ENCODE results near the gene AP3B1. TPM values are rescaled to one million over a fixed set of nuclear protein-coding genes. Genes with fewer than 3 reads are reported as not detected.
A peak's percentile ranks its signal among the peaks of the same experiment; 100 is the strongest.

AP3B1 gene
- total RNA-seq, 1 experiment from 2014 or later, result 39.7 TPM

DNA sequence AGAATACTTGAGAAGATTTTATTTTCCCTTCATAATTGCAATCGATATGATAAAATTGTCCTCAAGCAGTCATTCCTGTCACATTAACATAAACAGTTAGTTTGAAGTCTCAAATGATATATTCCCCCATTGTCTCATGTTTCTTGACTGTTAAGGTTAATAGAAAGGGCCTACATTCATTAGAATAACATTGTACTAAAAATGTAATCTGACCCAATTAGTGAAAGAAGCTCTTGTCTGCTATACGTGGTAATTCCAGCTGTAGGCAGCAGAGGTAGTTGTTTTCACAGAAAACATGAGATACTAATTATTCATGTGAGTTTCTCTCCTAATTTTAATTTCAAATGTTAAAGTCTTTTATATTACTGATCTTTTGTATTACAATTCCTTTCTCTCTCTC is 25.9 kb upstream of the AP3B1 start:
- peak; percentile 46 for DNase-seq (ENCODE audit: unreplicated experiment)
- Mint-ChIP-seq H3K27ac (ENCODE audit: low read depth, unreplicated experiment) (no peak overlapping the region), H3K4me3 (ENCODE audit: unreplicated experiment) (no peak overlapping the region), H3K4me1 (ENCODE audit: insufficient read depth, unreplicated experiment) (peaks cover 6% of the 10 kb centered on the region), H3K27me3 (ENCODE audit: insufficient read depth, unreplicated experiment) (no peaks in the 10 kb centered on the region), H3K9me3 (ENCODE audit: unreplicated experiment) (no peaks in the 10 kb centered on the region), H3K36me3 (ENCODE audit: insufficient read depth, unreplicated experiment) (no peaks in the 10 kb centered on the region)
- CTCF ChIA-PET, result interaction anchor here (0.6 to 2.0 kb wide), 7 partner anchors 13 to 645 kb away, joined by 3 to 16 read pairs (median 5); no protein-coding TSS in a partner anchor
- POLR2A ChIA-PET, result interaction anchor here (0.5 to 2.2 kb wide), 5 partner anchors 24 to 162 kb away, joined by 3 to 12 read pairs (median 4); partner anchors contain the start of genes AP3B1 and SCAMP1
- TF ChIP-seq, protein P1, sequence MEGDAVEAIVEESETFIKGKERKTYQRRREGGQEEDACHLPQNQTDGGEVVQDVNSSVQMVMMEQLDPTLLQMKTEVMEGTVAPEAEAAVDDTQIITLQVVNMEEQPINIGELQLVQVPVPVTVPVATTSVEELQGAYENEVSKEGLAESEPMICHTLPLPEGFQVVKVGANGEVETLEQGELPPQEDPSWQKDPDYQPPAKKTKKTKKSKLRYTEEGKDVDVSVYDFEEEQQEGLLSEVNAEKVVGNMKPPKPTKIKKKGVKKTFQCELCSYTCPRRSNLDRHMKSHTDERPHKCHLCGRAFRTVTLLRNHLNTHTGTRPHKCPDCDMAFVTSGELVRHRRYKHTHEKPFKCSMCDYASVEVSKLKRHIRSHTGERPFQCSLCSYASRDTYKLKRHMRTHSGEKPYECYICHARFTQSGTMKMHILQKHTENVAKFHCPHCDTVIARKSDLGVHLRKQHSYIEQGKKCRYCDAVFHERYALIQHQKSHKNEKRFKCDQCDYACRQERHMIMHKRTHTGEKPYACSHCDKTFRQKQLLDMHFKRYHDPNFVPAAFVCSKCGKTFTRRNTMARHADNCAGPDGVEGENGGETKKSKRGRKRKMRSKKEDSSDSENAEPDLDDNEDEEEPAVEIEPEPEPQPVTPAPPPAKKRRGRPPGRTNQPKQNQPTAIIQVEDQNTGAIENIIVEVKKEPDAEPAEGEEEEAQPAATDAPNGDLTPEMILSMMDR (IDR thresholded peaks at IDR 0.05; ENCODE audit: unreplicated experiment), result peak; percentile 70
- BruUV-seq (replicated peaks), result no TSS peak
- intact Hi-C loops (cut with micrococcal nuclease), result loop anchor here (1.0 to 10.0 kb wide), 4 partner anchors 146 to 645 kb away; no protein-coding TSS in a partner anchor

DNA sequence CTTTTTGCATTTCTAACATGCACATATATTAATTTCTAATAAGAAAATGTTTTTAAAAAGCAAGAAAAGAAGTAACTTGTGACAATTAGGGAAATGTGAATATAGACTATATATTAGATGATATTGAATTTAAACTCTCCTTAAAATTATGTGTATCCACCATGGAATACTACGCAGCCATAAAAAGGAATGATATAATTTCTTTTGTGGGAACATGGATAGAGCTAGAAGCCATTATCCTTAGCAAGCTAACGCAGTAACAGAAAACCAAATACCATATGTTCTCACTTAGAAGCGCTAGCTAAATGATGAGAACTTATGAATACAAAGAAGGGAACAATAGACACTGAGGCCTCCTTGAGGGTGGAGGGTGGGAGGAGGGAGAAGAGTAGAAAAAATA is 23.8 kb upstream of the AP3B1 start:
- CTCF ChIA-PET, result interaction anchor here (0.7 to 1.7 kb wide), 2 partner anchors 149 to 1967 kb away, joined by 3 read pairs; no protein-coding TSS in a partner anchor
- no peak overlapping the region for H3K27ac Mint-ChIP-seq (ENCODE audit: low read depth, unreplicated experiment)
- H3K4me3 Mint-ChIP-seq (ENCODE audit: unreplicated experiment), result no peak overlapping the region
- intact Hi-C loops (cut with micrococcal nuclease), result no loop called here
- POLR2A ChIA-PET, result no interaction called here
- TF ChIP-seq, protein P1 (IDR thresholded peaks at IDR 0.05; ENCODE audit: unreplicated experiment), result no peak
- DNase-seq (ENCODE audit: unreplicated experiment), result no peak
- H3K4me1 Mint-ChIP-seq (ENCODE audit: insufficient read depth, unreplicated experiment), result peaks cover 6% of the 10 kb centered on the region
- peaks cover 10% of the 10 kb centered on the region for H3K27me3 Mint-ChIP-seq (ENCODE audit: insufficient read depth, unreplicated experiment)
- no peaks in the 10 kb centered on the region for H3K36me3 Mint-ChIP-seq (ENCODE audit: insufficient read depth, unreplicated experiment)
- H3K9me3 Mint-ChIP-seq (ENCODE audit: unreplicated experiment), result no peaks in the 10 kb centered on the region
- no TSS peak for BruUV-seq (replicated peaks)

DNA sequence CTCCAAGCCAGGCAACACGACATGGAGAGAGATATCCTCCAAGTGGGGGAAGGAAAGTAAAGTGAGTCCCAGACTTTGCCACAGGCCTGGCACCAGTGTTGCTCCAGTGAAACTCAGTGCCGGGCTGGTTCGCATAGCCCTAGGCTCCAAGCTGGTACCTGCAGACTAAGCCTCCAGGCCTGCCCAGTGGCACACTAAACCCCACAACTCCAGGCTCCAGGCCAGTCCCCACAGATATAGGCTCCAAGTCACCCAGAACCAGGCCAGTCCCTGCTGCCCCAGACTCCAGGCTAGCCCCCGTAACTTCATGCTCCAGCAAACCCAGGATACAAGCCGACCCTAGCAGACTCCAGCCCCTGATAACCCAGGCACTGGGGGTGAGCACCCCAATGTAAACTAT is 23.0 kb upstream of the AP3B1 start:
- Mint-ChIP-seq H3K27me3 (ENCODE audit: insufficient read depth, unreplicated experiment) (peaks cover 15% of the 10 kb centered on the region), H3K27ac (ENCODE audit: low read depth, unreplicated experiment) (no peak overlapping the region), H3K9me3 (ENCODE audit: unreplicated experiment) (no peaks in the 10 kb centered on the region), H3K36me3 (ENCODE audit: insufficient read depth, unreplicated experiment) (no peaks in the 10 kb centered on the region), H3K4me1 (ENCODE audit: insufficient read depth, unreplicated experiment) (peaks cover 6% of the 10 kb centered on the region), H3K4me3 (ENCODE audit: unreplicated experiment) (no peak overlapping the region)
- no TSS peak for BruUV-seq (replicated peaks)
- ChIA-PET CTCF (interaction anchor here (0.8 to 0.9 kb wide), 2 partner anchors 16 to 817 kb away, joined by 3 to 4 read pairs; no protein-coding TSS in a partner anchor), POLR2A (no interaction called here)
- DNase-seq (ENCODE audit: unreplicated experiment), result no peak
- TF ChIP-seq, protein P1 (IDR thresholded peaks at IDR 0.05; ENCODE audit: unreplicated experiment), result no peak
- intact Hi-C loops (cut with micrococcal nuclease), result no loop called here

DNA sequence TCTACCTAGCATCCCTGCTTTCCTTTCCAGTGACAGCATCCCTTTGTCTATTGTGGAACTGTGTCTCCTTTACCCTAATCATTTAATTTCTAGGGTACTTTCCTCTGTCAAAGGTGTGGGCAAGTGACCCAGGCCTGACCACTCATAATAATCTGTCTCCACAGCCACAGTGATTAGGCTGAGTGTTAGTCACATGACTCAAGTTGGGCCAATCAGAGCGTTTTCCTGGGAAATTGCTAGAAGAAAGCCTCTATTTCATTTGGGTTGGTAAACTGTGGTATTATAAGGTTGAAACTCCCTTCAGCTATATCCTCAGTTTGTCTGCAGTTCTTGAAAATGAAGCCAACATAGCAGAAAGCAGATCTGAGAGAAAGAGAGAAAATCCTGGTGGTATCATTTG is 14.2 kb upstream of the AP3B1 start:
- intact Hi-C loops (cut with micrococcal nuclease), result no loop called here
- CTCF ChIA-PET, result no interaction called here
- H3K4me3 Mint-ChIP-seq (ENCODE audit: unreplicated experiment), result no peak overlapping the region

More for the DNA sequence above, 14.2 kb upstream of the AP3B1 start:
- no peak for DNase-seq (ENCODE audit: unreplicated experiment)
- Mint-ChIP-seq H3K4me1 (ENCODE audit: insufficient read depth, unreplicated experiment) (no peaks in the 10 kb centered on the region), H3K27me3 (ENCODE audit: insufficient read depth, unreplicated experiment) (peaks cover 18% of the 10 kb centered on the region), H3K9me3 (ENCODE audit: unreplicated experiment) (no peaks in the 10 kb centered on the region), H3K27ac (ENCODE audit: low read depth, unreplicated experiment) (no peak overlapping the region), H3K36me3 (ENCODE audit: insufficient read depth, unreplicated experiment) (no peaks in the 10 kb centered on the region)
- no TSS peak for BruUV-seq (replicated peaks)
- TF ChIP-seq, protein P1 (IDR thresholded peaks at IDR 0.05; ENCODE audit: unreplicated experiment), result no peak
- POLR2A ChIA-PET, result no interaction called here

Measured in MCF 10A (cell line).